DND-41 (cell line): ENCODE data around the gene APIP.
A peak's percentile ranks its signal among the peaks of the same experiment; 100 is the strongest.

Source experiments
- ATAC-seq: fragments of 200-7000 bp; cut with Tn5 transposase; 3 replicates; pipeline ENCODE4 v1.9.1; 2021; ENCODE audit warnings: low read depth; ENCODE audit not compliant: insufficient read depth
- DNase-seq: peaks from one replicate; pipeline ENCODE4 v3.0.0-alpha.2; 2020
- H2AFZ ChIP-seq: 2 replicates; pipeline ENCODE4 v1.6.0; 2012; ENCODE audit warnings: low read depth, low read length
- H3K27ac ChIP-seq: 2 replicates; pipeline ENCODE4 v1.5.1; 2012; ENCODE audit warnings: low read length, inconsistent platforms
- H3K27me3 ChIP-seq: fragments of 200-600 bp; sonication (generic); 2 replicates; pipeline ENCODE4 v1.6.0; 2012; ENCODE audit warnings: low read length, mild to moderate bottlenecking, inconsistent platforms; ENCODE audit not compliant: insufficient read depth, poor library complexity
- H3K36me3 ChIP-seq: 2 replicates; pipeline ENCODE4 v1.5.1; 2012; ENCODE audit warnings: low read length, inconsistent platforms; ENCODE audit not compliant: insufficient read depth
- H3K4me1 ChIP-seq: 2 replicates; pipeline ENCODE4 v1.5.1; 2012; ENCODE audit warnings: mild to moderate bottlenecking, low read length; ENCODE audit not compliant: insufficient read depth
- H3K4me2 ChIP-seq: 2 replicates; pipeline ENCODE4 v1.6.0; 2012; ENCODE audit warnings: mild to moderate bottlenecking, moderate library complexity, low read length, inconsistent platforms; ENCODE audit not compliant: insufficient read depth
- H3K4me3 ChIP-seq, 2 experiments: fragments of 200-600 bp in 1 of 2; shearing (Covaris generic) in 1 of 2; 2 replicates each; pipeline ENCODE4 v1.5.1; 2012 to 2016; ENCODE audit warnings: inconsistent platforms in 2 of 2, low read length in 2 of 2, mild to moderate bottlenecking in 2 of 2, low read depth in 1 of 2, moderate library complexity in 1 of 2
- H3K79me2 ChIP-seq: 2 replicates; pipeline ENCODE4 v1.6.0; 2012; ENCODE audit warnings: low read length, inconsistent platforms; ENCODE audit not compliant: insufficient read depth
- H3K9ac ChIP-seq: 2 replicates; pipeline ENCODE4 v1.6.0; 2012; ENCODE audit warnings: low read depth, mild to moderate bottlenecking, inconsistent platforms, low read length, moderate library complexity
- H3K9me3 ChIP-seq: 2 replicates; pipeline ENCODE4 v1.5.1; 2012; ENCODE audit warnings: low read length, moderate library complexity, mild to moderate bottlenecking, inconsistent platforms; ENCODE audit not compliant: insufficient read depth, severe bottlenecking
- H4K20me1 ChIP-seq: 2 replicates; pipeline ENCODE4 v1.6.0; 2012; ENCODE audit warnings: low read length; ENCODE audit not compliant: insufficient read depth
- EZH2 ChIP-seq: IDR thresholded peaks from 3 replicates; pipeline ENCODE4 v1.6.1; 2012; ENCODE audit warnings: borderline replicate concordance, low read depth, mild to moderate bottlenecking, moderate library complexity, low read length, inconsistent platforms; ENCODE audit not compliant: severe bottlenecking
- TF ChIP-seq, protein P1 (sequence below): IDR thresholded peaks from 2 replicates; pipeline ENCODE4 v1.5.1; 2012; ENCODE audit warnings: borderline replicate concordance, low read length, moderate library complexity, mild to moderate bottlenecking; ENCODE audit not compliant: poor library complexity, severe bottlenecking; ENCODE audit errors: extremely low read depth

The APIP gene, protein sequence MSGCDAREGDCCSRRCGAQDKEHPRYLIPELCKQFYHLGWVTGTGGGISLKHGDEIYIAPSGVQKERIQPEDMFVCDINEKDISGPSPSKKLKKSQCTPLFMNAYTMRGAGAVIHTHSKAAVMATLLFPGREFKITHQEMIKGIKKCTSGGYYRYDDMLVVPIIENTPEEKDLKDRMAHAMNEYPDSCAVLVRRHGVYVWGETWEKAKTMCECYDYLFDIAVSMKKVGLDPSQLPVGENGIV

DNA sequence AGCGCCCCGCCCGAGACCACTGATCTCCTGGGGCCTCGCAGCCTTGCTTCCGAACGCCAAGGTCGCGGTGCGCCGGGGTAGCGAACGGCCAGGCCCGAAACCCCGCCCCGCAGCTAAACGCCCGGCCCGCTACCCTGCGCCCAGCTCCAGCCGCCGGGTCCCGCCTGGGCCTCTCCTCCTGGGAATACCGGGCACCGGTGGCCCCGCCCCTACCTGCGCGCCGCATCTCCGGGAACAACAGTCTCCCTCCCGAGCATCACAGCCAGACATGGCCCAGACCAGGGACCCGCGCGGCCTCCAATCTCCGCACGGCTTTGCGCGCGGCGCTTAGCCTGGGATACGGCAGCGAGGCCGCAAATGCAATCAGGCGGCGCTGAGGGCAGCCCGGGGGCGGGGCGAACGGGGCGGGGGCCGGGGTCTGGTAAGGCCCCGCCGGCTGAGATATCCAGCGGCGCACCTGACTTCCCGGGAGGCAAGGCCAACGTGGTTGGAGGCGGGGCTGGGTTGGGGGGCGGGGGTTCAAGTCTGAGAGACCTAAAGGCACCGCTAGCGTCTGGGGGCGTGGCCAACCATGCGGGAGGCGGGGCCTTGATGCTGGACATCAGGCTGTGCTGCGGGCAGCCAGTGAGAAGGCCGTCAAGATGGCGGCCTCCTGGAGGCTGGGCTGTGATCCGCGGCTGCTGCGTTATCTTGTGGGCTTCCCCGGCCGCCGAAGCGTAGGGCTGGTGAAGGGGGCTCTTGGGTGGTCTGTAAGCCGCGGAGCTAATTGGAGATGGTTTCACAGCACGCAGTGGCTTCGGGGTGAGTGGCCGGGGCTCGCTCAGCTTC, at the start of gene APIP, which contains the start of gene PDHX:
APIP (minus strand) TSS at position 365 of the 828 bp plus-strand sequence; CDS start at position 270, 95 bp downstream.
PDHX (plus strand) TSS at position 604 of the 828 bp plus-strand sequence; CDS start at position 642, 38 bp downstream.
- Histone ChIP-seq H3K4me2 (peak within 1 kb of the TSS; percentile 94), H2AFZ (peak within 1 kb of the TSS; percentile 92), H3K4me1 (peaks cover 38% of the 10 kb centered on the region), H3K27ac (peak within 1 kb of the TSS; percentile 91), H4K20me1 (no peaks in the 10 kb centered on the region), H3K27me3 (no peaks in the 10 kb centered on the region), H3K79me2 (peaks cover 69% of the 10 kb centered on the region), H3K4me3 (peak within 1 kb of the TSS; percentile 93 to 94), H3K9ac (peak within 1 kb of the TSS; percentile 90), H3K9me3 (no peaks in the 10 kb centered on the region), H3K36me3 (peaks cover 16% of the 10 kb centered on the region)
- no peak for TF ChIP-seq EZH2
- TF ChIP-seq, protein P1, sequence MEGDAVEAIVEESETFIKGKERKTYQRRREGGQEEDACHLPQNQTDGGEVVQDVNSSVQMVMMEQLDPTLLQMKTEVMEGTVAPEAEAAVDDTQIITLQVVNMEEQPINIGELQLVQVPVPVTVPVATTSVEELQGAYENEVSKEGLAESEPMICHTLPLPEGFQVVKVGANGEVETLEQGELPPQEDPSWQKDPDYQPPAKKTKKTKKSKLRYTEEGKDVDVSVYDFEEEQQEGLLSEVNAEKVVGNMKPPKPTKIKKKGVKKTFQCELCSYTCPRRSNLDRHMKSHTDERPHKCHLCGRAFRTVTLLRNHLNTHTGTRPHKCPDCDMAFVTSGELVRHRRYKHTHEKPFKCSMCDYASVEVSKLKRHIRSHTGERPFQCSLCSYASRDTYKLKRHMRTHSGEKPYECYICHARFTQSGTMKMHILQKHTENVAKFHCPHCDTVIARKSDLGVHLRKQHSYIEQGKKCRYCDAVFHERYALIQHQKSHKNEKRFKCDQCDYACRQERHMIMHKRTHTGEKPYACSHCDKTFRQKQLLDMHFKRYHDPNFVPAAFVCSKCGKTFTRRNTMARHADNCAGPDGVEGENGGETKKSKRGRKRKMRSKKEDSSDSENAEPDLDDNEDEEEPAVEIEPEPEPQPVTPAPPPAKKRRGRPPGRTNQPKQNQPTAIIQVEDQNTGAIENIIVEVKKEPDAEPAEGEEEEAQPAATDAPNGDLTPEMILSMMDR = no peak
- ATAC-seq = peak; percentile 88
- peak; percentile 98 for DNase-seq

DNA sequence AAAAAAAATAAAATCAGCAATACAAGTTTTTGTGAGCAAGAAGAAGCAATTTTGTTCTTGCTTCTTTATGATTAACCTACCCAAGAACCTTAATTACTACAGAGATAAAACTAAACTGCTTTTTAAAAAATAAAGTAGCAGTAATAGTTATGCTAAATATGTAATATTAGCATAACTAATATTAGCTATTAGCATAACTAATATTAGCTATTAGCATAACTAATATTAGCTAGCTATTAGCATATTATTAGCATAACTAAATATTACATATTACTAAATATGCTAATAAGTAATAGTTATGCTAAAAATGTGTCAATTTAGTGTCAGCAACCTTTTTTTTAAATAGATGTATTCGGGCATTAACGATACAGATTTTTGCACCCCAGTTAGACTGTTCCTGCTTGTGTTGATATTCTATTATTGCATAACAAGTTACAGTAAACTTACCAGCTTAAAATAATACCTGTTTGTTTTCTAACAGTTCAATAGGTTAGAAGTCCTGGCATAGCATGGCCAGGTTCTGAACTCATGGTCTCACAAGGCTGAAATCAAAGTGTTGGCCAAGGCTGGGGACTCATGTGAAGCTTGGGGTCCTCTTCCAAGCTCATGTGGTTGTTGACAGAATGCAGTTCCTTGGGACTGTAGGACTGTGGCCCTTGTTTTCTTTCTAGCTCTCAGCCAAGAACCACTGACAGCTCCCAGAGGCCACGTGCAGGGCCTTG, 48.6 kb upstream of the APIP start:
- DNase-seq = no peak

DNA sequence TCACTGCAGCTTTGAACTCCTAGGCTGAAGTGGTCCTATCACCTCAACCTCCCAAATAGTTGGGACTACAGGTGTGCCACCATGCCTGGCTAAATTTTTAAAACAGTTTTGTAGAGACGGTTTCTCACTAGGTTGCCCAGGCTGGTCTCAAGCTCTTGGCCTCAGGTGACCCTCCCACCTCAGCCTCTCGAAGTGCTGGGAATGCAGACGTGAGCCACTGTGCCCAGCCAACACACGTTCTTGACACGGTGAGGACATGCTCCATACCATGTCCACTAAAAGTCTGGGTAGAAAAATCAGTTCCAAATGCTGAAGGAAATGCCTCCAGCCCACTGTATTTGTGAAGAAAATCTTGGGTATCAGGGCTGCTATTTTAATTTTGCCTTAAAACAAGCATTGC, 47.2 kb upstream of the APIP start:
- Histone ChIP-seq H3K27me3 (no peaks in the 10 kb centered on the region), H3K79me2 (no peaks in the 10 kb centered on the region), H4K20me1 (no peaks in the 10 kb centered on the region), H3K9me3 (no peaks in the 10 kb centered on the region), H2AFZ (no peak overlapping the region), H3K9ac (no peak overlapping the region), H3K36me3 (peaks cover 39% of the 10 kb centered on the region; the same call in 1 of the 2 replicates), H3K4me1 (no peaks in the 10 kb centered on the region), H3K27ac (no peak overlapping the region), H3K4me3 (no peak overlapping the region), H3K4me2 (no peak overlapping the region)
- DNase-seq (no peak), ATAC-seq (no peak)
- no peak for TF ChIP-seq EZH2

More for the DNA sequence above, 48.6 kb upstream of the APIP start:
- TF ChIP-seq, protein P1 = no peak
- TF ChIP-seq EZH2 = no peak
- no peaks in the 10 kb centered on the region for H3K9me3 ChIP-seq
- ATAC-seq = no peak
- H4K20me1 ChIP-seq = no peaks in the 10 kb centered on the region
- no peak overlapping the region for H2AFZ ChIP-seq
- no peaks in the 10 kb centered on the region for H3K27me3 ChIP-seq
- no peaks in the 10 kb centered on the region for H3K4me1 ChIP-seq
- peaks cover 40% of the 10 kb centered on the region for H3K36me3 ChIP-seq
- no peak overlapping the region for H3K4me3 ChIP-seq
- no peak overlapping the region for H3K27ac ChIP-seq
- H3K4me2 ChIP-seq = no peak overlapping the region
- no peaks in the 10 kb centered on the region for H3K79me2 ChIP-seq
- H3K9ac ChIP-seq = no peak overlapping the region
